Activated T-cell treated with anti-CD3 and anti-CD28 coated beads, Interleukin-2, amount 50 U/mL, for 72 hours (primary cell): ENCODE data around the gene GRID1. TPM values are rescaled to one million over a fixed set of nuclear protein-coding genes. Genes with fewer than 3 reads are reported as not detected.
A peak's percentile ranks its signal among the peaks of the same experiment; 100 is the strongest.

Experiments
- ATAC-seq, 2 donors: fragments of 150-1000 bp; cut with Tn5 transposase; replicated peaks in 1 of 2; 2 replicates each; pipeline ENCODE4 v1.10.0; 2021; ENCODE audit warnings: moderate library complexity in 2 of 2, mild to moderate bottlenecking in 1 of 2
- DNase-seq, 2 donors: peaks; one replicate each; pipeline ENCODE4 v3.0.0; 2021 to 2022; ENCODE audit warnings: mixed read lengths in 1 of 2
- H3K27ac Mint-ChIP-seq: one replicate; pipeline ENCODE4 v1.8.0; 2022; ENCODE audit warnings: mild to moderate bottlenecking, moderate library complexity, mixed read lengths
- H3K27me3 Mint-ChIP-seq: one replicate; pipeline ENCODE4 v1.8.0; 2022; ENCODE audit warnings: low read depth, mixed read lengths
- H3K36me3 Mint-ChIP-seq, 2 donors: one replicate each; pipeline ENCODE4 v1.8.0; 2022; ENCODE audit warnings: mixed read lengths in 2 of 2, mild to moderate bottlenecking in 1 of 2; ENCODE audit not compliant: insufficient read depth in 2 of 2
- H3K4me1 Mint-ChIP-seq: one replicate; pipeline ENCODE4 v1.8.0; 2022; ENCODE audit warnings: low read depth, mixed read lengths
- H3K4me3 Mint-ChIP-seq, 2 donors: one replicate each; pipeline ENCODE4 v1.8.0; 2022; ENCODE audit warnings: mild to moderate bottlenecking in 2 of 2, mixed read lengths in 2 of 2, moderate library complexity in 2 of 2
- H3K9me3 Mint-ChIP-seq, 2 donors: one replicate each; pipeline ENCODE4 v1.8.0; 2022; ENCODE audit warnings: mixed read lengths in 2 of 2
- total RNA-seq, 2 donors: library from RNA; stranded (reverse); gene quantifications; one replicate each; pipeline ENCODE4 v1.2.3, GENCODE V29; 2022

The GRID1 gene
- total RNA-seq, 2 donors from 2014 or later: not detected

- no peak overlapping the region for H3K27ac Mint-ChIP-seq
- no peak overlapping the region for H3K4me3 Mint-ChIP-seq
- H3K9me3 Mint-ChIP-seq: no peaks in the 10 kb centered on the region
- peaks cover 8% of the 10 kb centered on the region for H3K4me1 Mint-ChIP-seq
- DNase-seq (no peak), ATAC-seq (no peak)
- H3K27me3 Mint-ChIP-seq: no peaks in the 10 kb centered on the region
- H3K36me3 Mint-ChIP-seq: no peaks in the 10 kb centered on the region
Observed at GRCh38 chr10:85619832-85620231, 746.8 kb downstream of the GRID1 start.

GRCh38 chr10:85618841-85619240, 747.8 kb downstream of the GRID1 start:
- Mint-ChIP-seq H3K9me3 (no peaks in the 10 kb centered on the region), H3K36me3 (no peaks in the 10 kb centered on the region), H3K27me3 (no peaks in the 10 kb centered on the region), H3K4me1 (peaks cover 17% of the 10 kb centered on the region), H3K27ac (no peak overlapping the region), H3K4me3 (no peak overlapping the region)
- ATAC-seq (no peak), DNase-seq (no peak)

- Mint-ChIP-seq H3K27ac (no peak overlapping the region), H3K27me3 (no peaks in the 10 kb centered on the region), H3K9me3 (no peaks in the 10 kb centered on the region), H3K36me3 (no peaks in the 10 kb centered on the region), H3K4me3 (no peak overlapping the region), H3K4me1 (peaks cover 26% of the 10 kb centered on the region)
- DNase-seq: no peak
- ATAC-seq: no peak
Observed at GRCh38 chr10:85617751-85618546, 748.6 kb downstream of the GRID1 start.

GRCh38 chr10:85615556-85615955, 751.0 kb downstream of the GRID1 start:
- no peak for ATAC-seq
- no peak overlapping the region for H3K4me3 Mint-ChIP-seq
- H3K27me3 Mint-ChIP-seq: no peaks in the 10 kb centered on the region
- no peaks in the 10 kb centered on the region for H3K36me3 Mint-ChIP-seq
- peaks cover 40% of the 10 kb centered on the region for H3K4me1 Mint-ChIP-seq
- no peaks in the 10 kb centered on the region for H3K9me3 Mint-ChIP-seq
- no peak for DNase-seq
- H3K27ac Mint-ChIP-seq: no peak overlapping the region

GRCh38 chr10:85614981-85615380, 751.6 kb downstream of the GRID1 start:
- Mint-ChIP-seq H3K9me3 (no peaks in the 10 kb centered on the region), H3K27ac (no peak overlapping the region), H3K4me3 (no peak overlapping the region), H3K4me1 (peaks cover 40% of the 10 kb centered on the region), H3K27me3 (no peaks in the 10 kb centered on the region), H3K36me3 (no peaks in the 10 kb centered on the region)
- no peak for DNase-seq
- no peak for ATAC-seq

GRCh38 chr10:85614566-85614965, 752.0 kb downstream of the GRID1 start:
- Mint-ChIP-seq H3K9me3 (no peaks in the 10 kb centered on the region), H3K27me3 (no peaks in the 10 kb centered on the region), H3K36me3 (no peaks in the 10 kb centered on the region), H3K27ac (no peak overlapping the region), H3K4me1 (peaks cover 40% of the 10 kb centered on the region), H3K4me3 (no peak overlapping the region)
- peak; percentile 13 to 49 for ATAC-seq
- no peak for DNase-seq

- H3K4me1 Mint-ChIP-seq: peaks cover 40% of the 10 kb centered on the region
Observed at GRCh38 chr10:85613391-85613790, 753.2 kb downstream of the GRID1 start.

GRCh38 chr10:85612833-85613232, 753.8 kb downstream of the GRID1 start:
- DNase-seq: peak in 1 of 2 donors; percentile 14
- peak; percentile 38 to 51 for ATAC-seq
- Mint-ChIP-seq H3K27ac (no peak overlapping the region), H3K9me3 (no peaks in the 10 kb centered on the region), H3K36me3 (no peaks in the 10 kb centered on the region), H3K4me3 (peak overlapping the region; percentile 27 to 60), H3K27me3 (no peaks in the 10 kb centered on the region), H3K4me1 (peaks cover 40% of the 10 kb centered on the region)

More at GRCh38 chr10:85613391-85613790, 753.2 kb downstream of the GRID1 start:
- no peak for ATAC-seq
- Mint-ChIP-seq H3K9me3 (no peaks in the 10 kb centered on the region), H3K27me3 (no peaks in the 10 kb centered on the region), H3K27ac (no peak overlapping the region), H3K4me3 (no peak overlapping the region), H3K36me3 (no peaks in the 10 kb centered on the region)
- DNase-seq: no peak

GRCh38 chr10:85612378-85612775, 754.2 kb downstream of the GRID1 start:
- Mint-ChIP-seq H3K27me3 (no peaks in the 10 kb centered on the region), H3K36me3 (no peaks in the 10 kb centered on the region), H3K27ac (peak overlapping the region; percentile 64), H3K4me1 (peaks cover 40% of the 10 kb centered on the region), H3K9me3 (no peaks in the 10 kb centered on the region), H3K4me3 (peak overlapping the region; percentile 27 to 60)
- ATAC-seq: peak; percentile 89 to 93
- peak; percentile 32 to 52 for DNase-seq

- Mint-ChIP-seq H3K9me3 (no peaks in the 10 kb centered on the region), H3K4me3 (peak overlapping the region; percentile 27 to 60), H3K27ac (peak overlapping the region; percentile 64), H3K36me3 (no peaks in the 10 kb centered on the region), H3K27me3 (no peaks in the 10 kb centered on the region), H3K4me1 (peaks cover 40% of the 10 kb centered on the region)
- ATAC-seq: peak; percentile 10
- no peak for DNase-seq
Observed at GRCh38 chr10:85611746-85612377, 754.7 kb downstream of the GRID1 start.

GRCh38 chr10:85611093-85611740, 755.4 kb downstream of the GRID1 start:
- DNase-seq (no peak), ATAC-seq (no peak)
- Mint-ChIP-seq H3K36me3 (no peaks in the 10 kb centered on the region), H3K9me3 (no peaks in the 10 kb centered on the region), H3K4me3 (no peak overlapping the region), H3K27me3 (no peaks in the 10 kb centered on the region), H3K4me1 (peaks cover 36% of the 10 kb centered on the region), H3K27ac (no peak overlapping the region)

GRCh38 chr10:85610381-85611092, 756.1 kb downstream of the GRID1 start:
- no peak overlapping the region for H3K4me3 Mint-ChIP-seq
- DNase-seq: no peak
- H3K27me3 Mint-ChIP-seq: no peaks in the 10 kb centered on the region
- no peaks in the 10 kb centered on the region for H3K36me3 Mint-ChIP-seq
- no peak for ATAC-seq
- peaks cover 36% of the 10 kb centered on the region for H3K4me1 Mint-ChIP-seq
- H3K9me3 Mint-ChIP-seq: no peaks in the 10 kb centered on the region
- H3K27ac Mint-ChIP-seq: no peak overlapping the region

GRCh38 chr10:85609509-85609908, 757.1 kb downstream of the GRID1 start:
- Mint-ChIP-seq H3K4me3 (no peak overlapping the region), H3K27ac (no peak overlapping the region)

More at GRCh38 chr10:85609509-85609908, 757.1 kb downstream of the GRID1 start:
- Mint-ChIP-seq H3K9me3 (no peaks in the 10 kb centered on the region), H3K4me1 (peaks cover 30% of the 10 kb centered on the region), H3K27me3 (no peaks in the 10 kb centered on the region), H3K36me3 (no peaks in the 10 kb centered on the region)
- no peak for ATAC-seq
- DNase-seq: no peak
